H1 (cell line): ENCODE data around the gene DGKH. TPM values are rescaled to one million over a fixed set of nuclear protein-coding genes. Genes with fewer than 3 reads are reported as not detected.

ENCODE experiments used
- CEBPB ChIP-seq: IDR thresholded peaks from 2 replicates; pipeline ENCODE4 v1.6.1; 2012; ENCODE audit warnings: low read depth, low read length
- EGR1 ChIP-seq: IDR thresholded peaks from 2 replicates; pipeline ENCODE4 v1.6.1; 2011; ENCODE audit warnings: low read depth, low read length, borderline replicate concordance
- GTF2F1 ChIP-seq: IDR thresholded peaks from 2 replicates; pipeline ENCODE4 v1.6.1; 2012; ENCODE audit warnings: low read depth, low read length, improper control_type of control experiment, borderline replicate concordance
- HDAC6 ChIP-seq: IDR thresholded peaks from one replicate; pipeline ENCODE4 v1.7.1; 2012; ENCODE audit warnings: low read depth, mild to moderate bottlenecking, inconsistent platforms, low read length, moderate library complexity
- KDM5A ChIP-seq: fragments of 200-600 bp; IDR thresholded peaks from 2 replicates; pipeline ENCODE4 v1.7.1; 2012; ENCODE audit warnings: mild to moderate bottlenecking, low read length, inconsistent platforms, mixed read lengths
- MAFK ChIP-seq: IDR thresholded peaks from 2 replicates; pipeline ENCODE4 v1.6.1; 2012; ENCODE audit warnings: low read depth, mild to moderate bottlenecking, improper control_type of control experiment, low read length
- MAX ChIP-seq: IDR thresholded peaks from 2 replicates; pipeline ENCODE4 v1.6.1; 2012; ENCODE audit warnings: inconsistent platforms
- POLR2AphosphoS5 ChIP-seq: IDR thresholded peaks from 2 replicates; pipeline ENCODE4 v1.6.1; 2011; ENCODE audit warnings: low read depth, low read length
- RAD21 ChIP-seq, 2 experiments: IDR thresholded peaks in 1 of 2; conservative IDR thresholded peaks in 1 of 2; 2 replicates each; pipeline ENCODE4 v1.6.1; 2011; ENCODE audit warnings: low read depth in 2 of 2, low read length in 2 of 2, improper control_type of control experiment in 1 of 2, inconsistent platforms in 1 of 2, mild to moderate bottlenecking in 1 of 2, moderate library complexity in 1 of 2
- SIN3A ChIP-seq, 2 experiments: IDR thresholded peaks in 1 of 2; conservative IDR thresholded peaks in 1 of 2; 2 replicates each; pipeline ENCODE4 v1.6.1; 2011 to 2012; ENCODE audit warnings: low read length in 2 of 2, improper control_type of control experiment in 1 of 2, low read depth in 1 of 2, mild to moderate bottlenecking in 1 of 2
- SP1 ChIP-seq: IDR thresholded peaks from 2 replicates; pipeline ENCODE4 v1.6.1; 2011; ENCODE audit warnings: low read depth, low read length
- SRF ChIP-seq: IDR thresholded peaks from 2 replicates; pipeline ENCODE4 v1.6.1; 2011; ENCODE audit warnings: mild to moderate bottlenecking, low read depth, low read length, moderate library complexity
- TEAD4 ChIP-seq: IDR thresholded peaks from 2 replicates; pipeline ENCODE4 v1.6.1; 2012; ENCODE audit warnings: low read depth, low read length, inconsistent platforms, mixed read lengths
- polyA plus RNA-seq, 7 experiments: library from polyadenylated mRNA; depleted of rRNA in 3 of 7; stranded (reverse) in 5 of 7; unstranded in 2 of 7; fragments of >200 nt in 5 of 7; fragments of 200-250 nt in 2 of 7; gene quantifications; 1 replicate in 5 of 7; 2 replicates in 1 of 7; 4 replicates in 1 of 7; pipeline versions ENCODE4 v1.2.1 to v1.2.3, GENCODE V29; 2011 to 2013; ENCODE audit warnings: missing spikeins in 2 of 7, mixed read lengths in 2 of 7
- total RNA-seq: library from RNA; stranded (reverse); fragmentation: NEBNext Ultra II Directional; extraction: Animal tissue kit (Norgen Biotek cat#: 25700); gene quantifications from 2 replicates; pipeline ENCODE4 v1.2.1, GENCODE V29; 2021

The DGKH gene
- total and polyA plus RNA-seq, 2 of the 8 experiments (the other 6 are each of a cell fraction or from before 2014, with no cell fraction given) = 2.1 to 7.9 TPM

- peak; percentile 37 to 47 for TF ChIP-seq RAD21 (IDR thresholded peaks at IDR 0.05 in 1 of 2, conservative IDR thresholded peaks at IDR 0.05 in 1 of 2; ENCODE audit: low read depth in 2 of 2, low read length in 2 of 2)
- no peak for TF ChIP-seq MAFK
- TF ChIP-seq TEAD4 = no peak
- no peak for TF ChIP-seq EGR1
- TF ChIP-seq SP1 = no peak
- no peak for TF ChIP-seq HDAC6
- no peak for TF ChIP-seq SRF
- no peak for TF ChIP-seq SIN3A (conservative IDR thresholded peaks at IDR 0.05 in 1 of 2, IDR thresholded peaks at IDR 0.05 in 1 of 2; ENCODE audit: low read depth in 1 of 2, low read length in 2 of 2)
- no peak for TF ChIP-seq KDM5A
- no peak for TF ChIP-seq GTF2F1
- TF ChIP-seq CEBPB = no peak
- TF ChIP-seq POLR2AphosphoS5 = no peak
- peak; percentile 60 for TF ChIP-seq MAX
Measured at GRCh38 chr13:42078128-42078808, 29.8 kb downstream of the DGKH start (continued).
